Thyroid gland (tissue), 4 donors: ENCODE measurements around the gene BCL2.

Source experiments
- CTCF ChIP-seq, 6 experiments: fragments of 200-600 bp in 3 of 6; fragments of 450-650 bp in 3 of 6; sonication (generic) in 3 of 6; IDR thresholded peaks; one replicate each; pipeline ENCODE4 v1.5.1; 2016 to 2019; ENCODE audit warnings: antibody characterized with exemption in 6 of 6, mild to moderate bottlenecking in 2 of 6, inconsistent platforms in 1 of 6, moderate library complexity in 1 of 6
- POLR2A ChIP-seq, 2 donors: fragments of 450-650 bp; IDR thresholded peaks; one replicate each; pipeline ENCODE4 v1.6.1; 2017; ENCODE audit warnings: antibody characterized with exemption in 2 of 2, mild to moderate bottlenecking in 2 of 2, moderate library complexity in 1 of 2

GRCh38 chr18:63245600-63245999 lies 74.0 kb downstream of the BCL2 start:
- TF ChIP-seq POLR2A (IDR thresholded peaks at IDR 0.05) (no peak), CTCF (IDR thresholded peaks at IDR 0.05) (no peak)
